Effector CD8-positive, alpha-beta T cell (primary cell): ENCODE measurements around the gene TTC7B.

Source experiments
- DNase-seq: peaks from one replicate; lab custom pipeline; 2025; lab: John Stamatoyannopoulos, UW

Gene TTC7B

GRCh38 chr14:90703841-90704737 is 112.1 kb downstream of the TTC7B start:
- no peak for DNase-seq

- DNase-seq, result no peak
These were observed 115.1 kb downstream of the TTC7B start for GRCh38 chr14:90700933-90701776.

GRCh38 chr14:90699016-90699415 is 117.2 kb downstream of the TTC7B start:
- DNase-seq, result no peak

GRCh38 chr14:90698379-90698869 is 117.8 kb downstream of the TTC7B start:
- no peak for DNase-seq

- peak; percentile 54 for DNase-seq
These were observed 118.5 kb downstream of the TTC7B start for GRCh38 chr14:90697577-90698206.

GRCh38 chr14:90697132-90697531 is 119.1 kb downstream of the TTC7B start:
- no peak for DNase-seq

- DNase-seq, result no peak
These were observed 119.5 kb downstream of the TTC7B start for GRCh38 chr14:90696720-90697119.

- no peak for DNase-seq
These were observed 120.1 kb downstream of the TTC7B start for GRCh38 chr14:90695997-90696660.

GRCh38 chr14:90693413-90693812 is 122.8 kb downstream of the TTC7B start:
- DNase-seq, result no peak

- no peak for DNase-seq
These were observed 123.4 kb downstream of the TTC7B start for GRCh38 chr14:90692826-90693225.

GRCh38 chr14:90692061-90692460 is 124.2 kb downstream of the TTC7B start:
- no peak for DNase-seq

- no peak for DNase-seq
These were observed 124.6 kb downstream of the TTC7B start for GRCh38 chr14:90691627-90692026.

GRCh38 chr14:90687680-90688079 is 128.6 kb downstream of the TTC7B start:
- no peak for DNase-seq

- no peak for DNase-seq
These were observed 133.6 kb downstream of the TTC7B start for GRCh38 chr14:90682615-90683014.

GRCh38 chr14:90681929-90682328 is 134.3 kb downstream of the TTC7B start:
- no peak for DNase-seq

- no peak for DNase-seq
These were observed 137.3 kb downstream of the TTC7B start for GRCh38 chr14:90678846-90679362.

GRCh38 chr14:90678420-90678819 is 137.8 kb downstream of the TTC7B start:
- DNase-seq, result no peak

GRCh38 chr14:90677484-90678050 is 138.7 kb downstream of the TTC7B start:
- no peak for DNase-seq

- no peak for DNase-seq
These were observed 139.3 kb downstream of the TTC7B start for GRCh38 chr14:90676912-90677311.

GRCh38 chr14:90676356-90676755 is 139.9 kb downstream of the TTC7B start:
- DNase-seq, result no peak

GRCh38 chr14:90675399-90675798 is 140.8 kb downstream of the TTC7B start:
- no peak for DNase-seq
